ENCODE results near the gene TSPAN32.

DNA sequence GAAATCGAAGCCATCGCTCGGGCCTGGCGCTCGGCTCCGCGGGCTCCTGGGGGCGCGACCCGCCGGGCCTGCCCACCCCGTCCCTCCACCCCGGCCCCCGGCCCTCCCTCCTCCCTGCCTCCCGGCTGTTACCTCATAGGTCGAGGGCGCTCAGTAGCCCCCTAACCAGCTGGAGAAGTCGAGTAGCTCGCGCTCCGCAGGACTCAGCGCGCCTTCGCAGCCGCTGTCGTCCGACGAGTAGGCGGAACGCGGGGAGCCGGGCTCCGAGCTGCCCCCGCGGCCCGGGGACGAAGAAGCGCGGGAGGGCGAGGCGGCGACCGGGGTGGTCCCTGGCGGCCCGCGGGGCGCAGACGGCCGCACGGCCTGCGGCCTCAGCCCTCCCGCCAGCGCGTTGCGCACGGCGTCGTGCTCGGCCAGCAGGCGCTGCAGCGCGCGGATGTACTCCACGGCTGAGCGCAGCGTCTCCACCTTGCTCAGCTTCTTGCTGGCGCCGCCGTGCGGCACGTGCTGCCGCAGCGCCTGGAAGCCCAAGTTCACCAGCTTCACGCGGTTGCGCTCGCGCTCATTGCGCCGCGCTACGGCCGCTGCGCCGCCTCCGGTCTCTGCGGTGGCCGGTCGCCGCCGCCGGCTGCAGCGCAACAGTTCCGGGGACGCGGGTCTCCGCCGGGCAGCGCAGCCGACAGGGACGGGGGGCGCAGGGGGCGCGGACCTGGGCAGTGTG lies 32.1 kb upstream of the TSPAN32 start:
- TF ChIP-seq, protein P1, sequence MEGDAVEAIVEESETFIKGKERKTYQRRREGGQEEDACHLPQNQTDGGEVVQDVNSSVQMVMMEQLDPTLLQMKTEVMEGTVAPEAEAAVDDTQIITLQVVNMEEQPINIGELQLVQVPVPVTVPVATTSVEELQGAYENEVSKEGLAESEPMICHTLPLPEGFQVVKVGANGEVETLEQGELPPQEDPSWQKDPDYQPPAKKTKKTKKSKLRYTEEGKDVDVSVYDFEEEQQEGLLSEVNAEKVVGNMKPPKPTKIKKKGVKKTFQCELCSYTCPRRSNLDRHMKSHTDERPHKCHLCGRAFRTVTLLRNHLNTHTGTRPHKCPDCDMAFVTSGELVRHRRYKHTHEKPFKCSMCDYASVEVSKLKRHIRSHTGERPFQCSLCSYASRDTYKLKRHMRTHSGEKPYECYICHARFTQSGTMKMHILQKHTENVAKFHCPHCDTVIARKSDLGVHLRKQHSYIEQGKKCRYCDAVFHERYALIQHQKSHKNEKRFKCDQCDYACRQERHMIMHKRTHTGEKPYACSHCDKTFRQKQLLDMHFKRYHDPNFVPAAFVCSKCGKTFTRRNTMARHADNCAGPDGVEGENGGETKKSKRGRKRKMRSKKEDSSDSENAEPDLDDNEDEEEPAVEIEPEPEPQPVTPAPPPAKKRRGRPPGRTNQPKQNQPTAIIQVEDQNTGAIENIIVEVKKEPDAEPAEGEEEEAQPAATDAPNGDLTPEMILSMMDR (IDR thresholded peaks at IDR 0.05): peak; percentile 35
- no peak for TF ChIP-seq POLR2A (IDR thresholded peaks at IDR 0.05; ENCODE audit: low read length)
- no peak for TF ChIP-seq HEYL (CRISPR knock-in tag; IDR thresholded peaks at IDR 0.05)
- no peak for TF ChIP-seq ESRRA (IDR thresholded peaks at IDR 0.05; ENCODE audit: borderline replicate concordance, low read length)
- TF ChIP-seq CEBPB (IDR thresholded peaks at IDR 0.05): no peak; a peak in 1 of 4 replicates
- no peak for TF ChIP-seq TP53 (CRISPR knock-in tag; IDR thresholded peaks at IDR 0.05)
- TF ChIP-seq RFX5 (IDR thresholded peaks at IDR 0.05): no peak
- no peak for TF ChIP-seq KDM1A (IDR thresholded peaks at IDR 0.05; ENCODE audit: low read depth)
- no peak for TF ChIP-seq CBX8 (IDR thresholded peaks at IDR 0.05)
- TF ChIP-seq, protein P2, sequence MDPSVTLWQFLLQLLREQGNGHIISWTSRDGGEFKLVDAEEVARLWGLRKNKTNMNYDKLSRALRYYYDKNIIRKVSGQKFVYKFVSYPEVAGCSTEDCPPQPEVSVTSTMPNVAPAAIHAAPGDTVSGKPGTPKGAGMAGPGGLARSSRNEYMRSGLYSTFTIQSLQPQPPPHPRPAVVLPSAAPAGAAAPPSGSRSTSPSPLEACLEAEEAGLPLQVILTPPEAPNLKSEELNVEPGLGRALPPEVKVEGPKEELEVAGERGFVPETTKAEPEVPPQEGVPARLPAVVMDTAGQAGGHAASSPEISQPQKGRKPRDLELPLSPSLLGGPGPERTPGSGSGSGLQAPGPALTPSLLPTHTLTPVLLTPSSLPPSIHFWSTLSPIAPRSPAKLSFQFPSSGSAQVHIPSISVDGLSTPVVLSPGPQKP (IDR thresholded peaks at IDR 0.05; ENCODE audit: low read depth, low read length): no peak
- TF ChIP-seq CHD2 (IDR thresholded peaks at IDR 0.05; ENCODE audit: low read length, partially characterized antibody): no peak
- TF ChIP-seq EHMT2 (IDR thresholded peaks at IDR 0.05; ENCODE audit: low read depth): no peak
- no peak for TF ChIP-seq RCOR1 (IDR thresholded peaks at IDR 0.05; ENCODE audit: low read depth, low read length)
- TF ChIP-seq KDM5A (IDR thresholded peaks at IDR 0.05): no peak

All from A549 (cell line).